Measurements from ENCODE around the gene UGT3A1. TPM values are rescaled to one million over a fixed set of nuclear protein-coding genes. Genes with fewer than 3 reads are reported as not detected.

UGT3A1 gene
- total RNA-seq, 1 experiment from 2014 or later, result not detected

DNA sequence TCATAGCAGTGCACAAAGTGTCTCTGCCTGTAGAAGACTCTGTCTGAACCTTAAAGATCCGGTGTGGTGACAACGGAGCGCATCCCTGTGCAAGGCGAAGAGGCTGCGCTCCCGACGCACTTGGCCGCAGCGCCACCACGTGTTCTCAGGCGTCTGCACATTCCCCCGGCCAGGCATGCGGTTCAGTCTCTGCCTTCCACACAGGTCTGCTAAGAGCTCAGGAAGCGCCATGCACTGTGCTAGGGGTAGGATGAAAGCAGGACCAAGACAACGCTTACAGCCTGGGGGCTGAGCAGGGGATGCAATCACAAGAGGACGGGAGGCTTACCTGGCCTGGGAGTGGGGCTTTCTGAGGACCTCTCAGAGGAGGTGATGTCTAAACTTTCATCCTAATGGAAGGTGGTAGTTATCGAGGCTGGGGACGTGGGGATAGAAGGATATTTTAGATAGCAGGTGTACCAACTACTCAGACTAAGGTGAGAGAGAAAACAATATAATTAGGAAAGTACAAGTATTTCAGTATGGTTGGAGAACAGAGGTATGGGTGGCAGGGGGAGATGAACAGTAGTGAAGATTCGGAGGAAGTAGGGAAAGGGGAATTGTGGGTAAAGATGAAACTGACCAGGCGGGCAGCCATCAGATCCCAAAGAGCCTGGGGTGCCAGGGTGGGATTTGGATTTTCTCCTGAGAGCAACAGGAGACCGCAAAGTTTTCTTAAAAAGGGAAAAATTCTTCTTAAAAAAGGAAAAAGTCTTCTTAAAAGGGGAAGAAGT is 66.1 kb downstream of the UGT3A1 start:
- in situ Hi-C loops (cut with HindIII; ENCODE audit: low pct_unique_long_range_greater_than_20kb, low sequenced_read_pairs), result no loop called here
- peak; percentile 69 for DNase-seq (ENCODE audit: low read depth, low spot score)

DNA sequence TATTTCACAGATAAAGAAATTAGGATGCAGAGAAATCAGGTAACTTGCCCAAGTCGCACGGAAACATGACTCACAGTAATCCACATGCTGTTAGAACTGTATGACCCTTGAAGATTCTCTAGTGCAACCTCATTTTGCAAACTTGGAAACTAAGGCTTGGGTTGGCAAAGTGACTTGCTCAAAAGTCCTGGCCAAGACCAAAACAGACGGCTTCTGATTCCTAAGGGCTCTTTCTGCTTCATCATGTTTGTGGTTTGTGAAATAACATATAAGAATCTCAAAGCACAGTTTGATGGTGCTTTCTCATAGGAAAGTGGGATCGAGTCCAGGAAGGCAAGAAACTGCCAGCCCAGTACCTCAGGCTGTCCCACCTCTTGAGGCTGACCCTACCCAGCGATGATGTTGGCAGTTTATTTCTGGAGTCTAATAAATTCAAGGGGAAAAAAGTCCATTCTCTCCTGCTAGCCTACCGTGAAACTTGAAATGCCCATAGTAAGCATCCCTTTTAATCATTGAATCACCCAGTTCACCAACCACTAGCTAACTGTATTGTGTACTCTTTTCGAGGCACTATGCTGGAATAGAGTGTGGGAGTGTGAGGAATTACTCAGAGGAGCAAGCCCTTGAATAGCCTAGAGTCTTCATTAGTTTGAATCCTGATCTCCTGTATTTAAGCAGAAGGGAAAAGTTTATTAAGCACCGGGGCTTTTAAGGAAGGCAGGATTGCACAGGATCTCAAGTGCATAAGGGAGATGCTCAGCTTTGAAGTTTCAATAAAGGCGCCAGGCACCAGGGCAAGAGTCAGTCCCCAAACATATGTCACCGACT is 66.9 kb downstream of the UGT3A1 start:
- in situ Hi-C loops (cut with HindIII; ENCODE audit: low pct_unique_long_range_greater_than_20kb, low sequenced_read_pairs), result no loop called here
- no peak for DNase-seq (ENCODE audit: low read depth, low spot score)

DNA sequence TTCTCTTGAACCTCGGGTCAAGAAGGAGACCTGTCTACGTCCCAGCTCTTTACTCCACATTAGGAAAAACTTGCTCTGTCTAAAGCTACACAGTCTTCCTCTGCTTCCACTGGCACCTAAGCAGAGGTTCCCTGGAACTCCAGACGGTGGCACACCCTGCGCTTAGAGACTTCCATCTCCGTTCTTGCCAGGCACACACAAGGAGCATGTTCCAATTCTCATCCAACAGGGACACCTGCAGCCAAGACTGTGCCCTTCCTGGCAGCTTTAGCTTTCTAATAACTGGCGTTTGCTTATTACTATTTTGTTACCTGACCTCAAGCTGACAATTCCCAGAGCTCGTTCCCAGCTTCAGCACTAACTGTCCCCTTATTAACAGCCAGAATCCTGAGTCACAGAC is 68.7 kb downstream of the UGT3A1 start:
- in situ Hi-C loops (cut with HindIII; ENCODE audit: low pct_unique_long_range_greater_than_20kb, low sequenced_read_pairs), result no loop called here
- no peak for DNase-seq (ENCODE audit: low read depth, low spot score)

DNA sequence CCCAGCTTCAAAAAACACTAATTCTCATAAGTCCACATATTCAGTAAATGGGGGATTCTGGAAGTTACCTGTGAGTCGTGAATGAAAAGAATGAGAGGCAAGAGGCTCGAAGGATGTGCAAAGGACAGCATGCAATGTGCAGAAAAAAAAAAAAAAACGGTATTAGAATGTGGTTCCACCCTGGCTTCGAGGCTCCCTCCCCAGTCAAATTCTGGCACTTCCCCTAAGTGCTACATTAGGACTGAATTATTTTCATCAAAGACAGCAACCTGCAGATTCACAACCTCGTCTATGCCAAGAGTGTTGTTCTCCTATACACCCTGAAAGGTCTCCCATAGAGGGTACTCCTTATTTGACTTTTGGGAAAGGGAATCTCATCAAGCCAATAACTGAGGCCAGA is 69.3 kb downstream of the UGT3A1 start:
- DNase-seq (ENCODE audit: low read depth, low spot score), result no peak
- in situ Hi-C loops (cut with HindIII; ENCODE audit: low pct_unique_long_range_greater_than_20kb, low sequenced_read_pairs), result no loop called here

DNA sequence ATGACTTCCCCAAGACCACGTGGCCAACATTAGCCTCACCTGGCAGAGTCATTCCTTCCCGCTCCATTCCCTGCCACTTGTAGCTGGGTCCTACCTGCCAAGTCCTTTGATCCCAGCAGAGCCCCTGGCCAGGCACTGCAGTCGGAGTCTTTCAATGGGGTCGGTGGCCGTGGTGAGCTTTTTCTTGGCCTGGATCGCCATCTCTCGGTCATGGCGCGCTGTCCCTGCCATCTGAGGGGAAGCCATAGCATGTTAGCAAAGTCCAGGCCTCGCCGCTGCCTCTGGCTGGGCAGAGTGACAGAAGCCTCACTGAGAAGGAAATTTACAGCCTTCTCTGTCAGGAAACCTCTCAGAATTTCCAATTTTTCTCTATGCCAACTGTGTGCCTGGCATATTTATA is 70.3 kb downstream of the UGT3A1 start:
- DNase-seq (ENCODE audit: low read depth, low spot score), result peak; percentile 62
- in situ Hi-C loops (cut with HindIII; ENCODE audit: low pct_unique_long_range_greater_than_20kb, low sequenced_read_pairs), result no loop called here

DNA sequence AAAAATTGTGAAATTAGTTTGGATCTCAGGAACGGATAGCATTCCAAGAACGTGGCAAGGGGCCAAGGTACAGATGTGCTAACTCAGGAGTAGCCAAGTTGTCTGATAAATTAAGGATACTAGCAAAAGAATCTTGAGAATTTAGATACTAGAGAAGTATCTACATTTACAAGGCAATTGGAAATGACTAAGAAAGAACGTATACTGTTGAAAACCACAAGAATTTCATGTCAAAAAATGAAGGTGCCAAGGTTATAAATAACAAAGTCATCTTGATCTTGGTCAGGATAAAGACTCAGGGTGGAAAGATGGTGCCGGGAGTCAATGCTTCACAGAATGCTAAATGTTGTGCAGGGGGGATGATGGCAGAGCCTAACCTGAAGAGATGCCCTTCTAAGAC is 72.0 kb downstream of the UGT3A1 start:
- DNase-seq (ENCODE audit: low read depth, low spot score), result no peak
- in situ Hi-C loops (cut with HindIII; ENCODE audit: low pct_unique_long_range_greater_than_20kb, low sequenced_read_pairs), result no loop called here

DNA sequence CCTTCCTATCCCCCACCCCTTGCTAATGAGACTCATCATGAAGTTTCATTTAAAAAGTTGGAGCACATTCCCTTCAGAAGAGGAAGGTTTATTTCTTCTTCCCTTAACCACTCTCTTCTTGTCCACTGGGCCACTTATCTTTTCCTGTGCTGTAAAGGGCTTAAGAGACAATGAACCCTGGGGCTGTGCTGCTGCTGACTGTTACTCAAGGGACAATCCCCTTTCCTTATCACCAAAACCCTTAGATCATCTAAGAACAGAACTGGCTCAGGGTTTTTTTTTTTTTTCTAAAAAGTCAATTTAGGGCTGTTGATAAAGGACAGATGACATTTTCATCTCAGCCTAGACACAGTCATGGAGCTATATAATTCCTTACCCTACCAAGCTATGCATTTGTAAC is 82.4 kb downstream of the UGT3A1 start:
- in situ Hi-C loops (cut with HindIII; ENCODE audit: low pct_unique_long_range_greater_than_20kb, low sequenced_read_pairs), result no loop called here
- DNase-seq (ENCODE audit: low read depth, low spot score), result no peak

DNA sequence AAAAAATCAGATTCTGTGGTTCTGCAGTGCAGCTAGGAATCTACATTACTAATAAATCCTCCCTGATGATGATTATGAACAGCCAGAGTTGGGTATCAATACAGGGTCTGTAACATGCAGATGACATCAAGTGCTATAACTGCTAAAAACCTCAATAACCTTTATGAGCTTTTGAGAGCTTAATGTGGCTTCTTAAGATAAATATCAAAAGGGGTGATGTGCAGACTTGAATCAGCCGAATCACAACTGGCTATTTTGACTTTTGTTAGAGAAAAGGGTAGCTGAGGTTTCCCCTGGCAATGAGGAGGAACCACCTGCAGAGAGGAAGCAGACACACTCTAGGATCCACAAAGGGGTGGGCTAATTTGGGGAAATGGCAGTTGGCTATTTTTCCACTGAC is 83.0 kb downstream of the UGT3A1 start:
- no peak for DNase-seq (ENCODE audit: low read depth, low spot score)
- in situ Hi-C loops (cut with HindIII; ENCODE audit: low pct_unique_long_range_greater_than_20kb, low sequenced_read_pairs), result no loop called here

DNA sequence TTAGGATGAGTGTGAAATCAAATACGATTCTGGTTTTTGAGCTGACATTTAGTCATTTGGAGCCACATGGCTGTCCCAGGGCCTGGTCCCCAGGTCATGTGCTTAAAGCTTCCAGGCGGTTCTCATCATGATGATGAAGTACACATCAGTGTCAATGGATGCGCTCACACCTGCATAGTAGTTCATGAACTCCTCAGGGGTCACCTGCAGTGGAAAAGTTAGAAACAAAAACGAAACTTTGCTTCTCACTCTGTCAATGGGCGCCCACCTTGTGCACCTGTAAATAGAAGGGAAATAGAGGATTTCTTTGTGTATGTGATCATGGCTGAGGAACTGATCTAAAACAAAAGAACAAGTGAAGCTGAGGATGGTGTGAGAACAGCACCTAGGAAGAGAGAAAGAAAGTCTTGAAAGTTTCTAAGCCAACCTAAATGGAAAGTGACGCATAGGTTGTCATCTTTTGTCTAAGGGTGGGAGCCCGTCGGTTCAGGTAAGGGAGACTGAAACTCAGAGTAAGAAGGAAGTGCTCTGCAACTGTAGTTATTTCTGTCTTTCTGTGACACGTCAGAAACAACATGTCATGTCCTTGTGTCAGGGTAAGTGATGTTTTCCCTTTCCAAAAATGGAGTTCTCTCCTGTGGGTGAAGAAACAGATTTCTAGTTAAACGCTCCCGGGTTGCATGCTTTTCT is 86.6 kb downstream of the UGT3A1 start:
- in situ Hi-C loops (cut with HindIII; ENCODE audit: low pct_unique_long_range_greater_than_20kb, low sequenced_read_pairs), result no loop called here

DNA sequence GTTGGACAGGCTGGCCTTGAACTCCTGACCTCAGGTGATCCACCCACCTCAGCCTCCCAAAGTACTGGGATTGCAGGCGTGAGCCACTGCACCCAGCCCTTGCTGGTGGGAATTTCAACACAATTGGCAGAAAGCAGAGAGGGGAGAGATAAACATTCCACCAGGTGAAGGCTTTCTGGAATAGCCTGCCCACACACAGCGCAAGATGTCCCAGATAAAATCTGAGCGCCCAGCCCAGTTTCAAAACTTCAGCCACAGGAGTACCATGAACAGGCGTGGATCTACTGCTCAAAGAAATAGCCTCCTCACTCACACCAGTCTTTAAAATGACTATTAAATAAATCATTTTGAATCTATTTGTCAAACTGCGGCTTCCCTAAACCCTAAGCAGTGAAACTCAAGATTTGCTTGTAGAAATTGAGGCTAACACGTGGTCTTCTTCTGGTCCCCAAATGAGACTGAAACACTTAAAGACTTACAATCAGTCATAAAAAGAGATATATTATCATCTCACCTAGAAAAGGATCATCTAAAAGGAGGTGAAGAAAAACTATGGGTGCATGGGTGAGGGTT is 87.5 kb downstream of the UGT3A1 start:
- in situ Hi-C loops (cut with HindIII; ENCODE audit: low pct_unique_long_range_greater_than_20kb, low sequenced_read_pairs), result no loop called here
- no peak for DNase-seq (ENCODE audit: low read depth, low spot score)

More for the DNA sequence above, 86.6 kb downstream of the UGT3A1 start:
- DNase-seq (ENCODE audit: low read depth, low spot score), result no peak

DNA sequence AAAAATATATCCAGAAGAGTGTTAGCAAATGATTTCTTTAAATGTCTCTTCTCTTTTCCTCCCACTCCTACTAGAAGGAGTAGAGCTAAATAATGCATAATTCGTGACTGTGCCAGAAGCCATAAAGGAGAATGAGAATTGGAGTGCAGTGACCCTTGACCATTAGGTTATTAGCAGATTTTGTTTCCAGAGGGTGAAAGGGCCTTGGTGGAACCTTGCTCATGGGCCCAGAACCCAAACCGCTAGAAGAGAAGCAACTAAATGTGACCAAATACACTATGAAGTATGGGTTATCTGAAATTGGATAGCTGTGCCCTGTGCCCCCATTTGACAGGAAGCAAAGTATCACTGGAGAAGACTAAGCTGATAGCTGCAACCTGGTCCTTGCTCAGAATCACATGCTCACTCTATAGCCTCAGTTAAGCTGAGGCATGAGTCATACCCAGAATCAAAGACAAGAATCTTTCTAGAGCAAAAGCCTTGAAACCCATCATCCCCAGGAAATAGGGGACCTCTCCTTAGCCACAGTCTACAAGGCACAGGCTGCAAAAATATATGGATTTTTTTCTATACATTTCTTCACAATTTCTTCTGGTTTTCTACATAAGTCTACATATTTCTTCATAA is 89.0 kb downstream of the UGT3A1 start:
- in situ Hi-C loops (cut with HindIII; ENCODE audit: low pct_unique_long_range_greater_than_20kb, low sequenced_read_pairs), result no loop called here
- DNase-seq (ENCODE audit: low read depth, low spot score), result no peak

Other genes starting within 250 kb of the UGT3A1 start
- gene IL7R, start 134.5 kb downstream of the UGT3A1 start, total RNA-seq (2014; rRNA removed; shearing (Covaris generic)), result 0.16 and 0.18 TPM in 2 replicates
- not detected in 2 replicates for gene CAPSL, start 52.8 kb downstream of the UGT3A1 start, total RNA-seq (2014; rRNA removed; shearing (Covaris generic))
- gene UGT3A2, start 75.5 kb upstream of the UGT3A1 start, total RNA-seq (2014; rRNA removed; shearing (Covaris generic)), result 1.9 and 3.9 TPM in 2 replicates
- 13.1 and 14.2 TPM in 2 replicates for gene LMBRD2, start 160.5 kb upstream of the UGT3A1 start, total RNA-seq (2014; rRNA removed; shearing (Covaris generic))
- gene SKP2, start 160.7 kb upstream of the UGT3A1 start, total RNA-seq (2014; rRNA removed; shearing (Covaris generic)), result 25.5 and 29.5 TPM in 2 replicates

Data from SK-MEL-5 (cell line).